ENCODE measurements around the gene SEMA6B.

- TF ChIP-seq CTCF (IDR thresholded peaks at IDR 0.05), result no peak
- no peak for TF ChIP-seq POLR2A (IDR thresholded peaks at IDR 0.05)
Measured at GRCh38 chr19:4500841-4501591, 58.5 kb downstream of the SEMA6B start.
